Peyer's patch (tissue), 4 donors: ENCODE data around the gene HHAT.

Source experiments
- CTCF ChIP-seq, 6 experiments: fragments of 450-650 bp in 4 of 6; fragments of 200-600 bp in 2 of 6; sonication (generic) in 1 of 6; IDR thresholded peaks; one replicate each; pipeline ENCODE4 v1.5.1; 2017 to 2019; ENCODE audit warnings: antibody characterized with exemption in 6 of 6, mild to moderate bottlenecking in 3 of 6, moderate library complexity in 1 of 6
- POLR2A ChIP-seq, 2 donors: fragments of 450-650 bp; IDR thresholded peaks; one replicate each; pipeline ENCODE4 v1.5.1; 2017; ENCODE audit warnings: antibody characterized with exemption in 2 of 2, mild to moderate bottlenecking in 2 of 2, moderate library complexity in 2 of 2

- no peak for TF ChIP-seq CTCF (IDR thresholded peaks at IDR 0.05)
- TF ChIP-seq POLR2A (IDR thresholded peaks at IDR 0.05), result no peak
These were observed 30.6 kb downstream of the HHAT start for GRCh38 chr1:210359255-210359654.
